GM12878 (cell line): ENCODE results near the gene CILP. TPM values are rescaled to one million over a fixed set of nuclear protein-coding genes. Genes with fewer than 3 reads are reported as not detected.

ENCODE experiments used
- CBFB ChIP-seq: IDR thresholded peaks from 2 replicates; pipeline ENCODE4 v1.6.1; 2016; ENCODE audit warnings: antibody characterized with exemption, low read depth
- CREM ChIP-seq: IDR thresholded peaks from 2 replicates; pipeline ENCODE4 v1.6.1; 2014; ENCODE audit warnings: antibody characterized with exemption, low read depth
- MTA2 ChIP-seq: fragments of 450-650 bp; IDR thresholded peaks from 2 replicates; pipeline ENCODE4 v1.6.1; 2016; ENCODE audit warnings: low read depth, mild to moderate bottlenecking, moderate library complexity
- SIN3A ChIP-seq: IDR thresholded peaks from 2 replicates; pipeline ENCODE4 v1.6.1; 2012; ENCODE audit warnings: low read depth, low read length, improper control_type of control experiment
- SMC3 ChIP-seq: IDR thresholded peaks from 2 replicates; pipeline ENCODE4 v1.6.1; 2011; ENCODE audit warnings: low read length, improper control_type of control experiment, borderline replicate concordance
- SPI1 ChIP-seq: IDR thresholded peaks from 2 replicates; pipeline ENCODE4 v1.6.1; 2011; ENCODE audit warnings: low read depth, mild to moderate bottlenecking, low read length, moderate library complexity, borderline replicate concordance; ENCODE audit not compliant: insufficient read depth
- TARDBP ChIP-seq: IDR thresholded peaks from 2 replicates; pipeline ENCODE4 v1.6.1; 2016; ENCODE audit warnings: borderline replicate concordance
- TCF12 ChIP-seq: IDR thresholded peaks from 2 replicates; pipeline ENCODE4 v1.6.1; 2011; ENCODE audit warnings: low read depth, mild to moderate bottlenecking, low read length
- TCF3 ChIP-seq: IDR thresholded peaks from 2 replicates; pipeline ENCODE4 v1.6.1; 2012; ENCODE audit warnings: low read depth, mild to moderate bottlenecking, low read length, borderline replicate concordance; ENCODE audit not compliant: insufficient read depth
- polyA plus RNA-seq, 11 experiments: library from polyadenylated mRNA; depleted of rRNA in 4 of 11; unstranded in 6 of 11; stranded (reverse) in 5 of 11; fragments of >200 nt; fragmentation: Nextera tagmentation in 4 of 11; fragmentation: Illumina TruSeq in 1 of 11; extraction: Ambion mirVana in 4 of 11; extraction: Trizol in 1 of 11; gene quantifications; 1 replicate in 1 of 11; 2 replicates in 10 of 11; pipeline versions ENCODE4 v1.2.1 to v1.2.3, GENCODE V29; 2011 to 2016; ENCODE audit warnings: inconsistent platforms in 2 of 11, missing spikeins in 2 of 11, low read depth in 1 of 11
- total RNA-seq, 4 experiments: library from RNA; depleted of rRNA in 3 of 4; stranded (reverse); fragments of >200 nt in 3 of 4; fragmentation: Illumina TruSeq in 1 of 4; extraction: Trizol in 1 of 4; gene quantifications; 2 replicates each; pipeline versions ENCODE4 v1.2.1 to v1.2.3, GENCODE V29; 2013 to 2021
- TF ChIP-seq, protein P1 (sequence below): IDR thresholded peaks from 2 replicates; pipeline ENCODE4 v1.6.1; 2012; ENCODE audit warnings: improper control_type of control experiment, low read depth, low read length; ENCODE audit not compliant: insufficient replicate concordance
- TF ChIP-seq, protein P2 (sequence below): IDR thresholded peaks from 2 replicates; pipeline ENCODE4 v1.6.1; 2011; ENCODE audit warnings: borderline replicate concordance, low read depth, mild to moderate bottlenecking, moderate library complexity, mixed read lengths, low read length; ENCODE audit not compliant: insufficient read depth; ENCODE audit errors: extremely low read length
- TF ChIP-seq, protein P3 (sequence below): IDR thresholded peaks from 2 replicates; pipeline ENCODE4 v1.6.1; 2012; ENCODE audit warnings: low read depth, low read length, improper control_type of control experiment

CILP gene
- total and polyA plus RNA-seq, 10 of the 15 experiments (the other 5 are each of a cell fraction or from before 2014, with no cell fraction given) = 0.03 to 0.06 (median 0.04) TPM; not detected in 4

DNA sequence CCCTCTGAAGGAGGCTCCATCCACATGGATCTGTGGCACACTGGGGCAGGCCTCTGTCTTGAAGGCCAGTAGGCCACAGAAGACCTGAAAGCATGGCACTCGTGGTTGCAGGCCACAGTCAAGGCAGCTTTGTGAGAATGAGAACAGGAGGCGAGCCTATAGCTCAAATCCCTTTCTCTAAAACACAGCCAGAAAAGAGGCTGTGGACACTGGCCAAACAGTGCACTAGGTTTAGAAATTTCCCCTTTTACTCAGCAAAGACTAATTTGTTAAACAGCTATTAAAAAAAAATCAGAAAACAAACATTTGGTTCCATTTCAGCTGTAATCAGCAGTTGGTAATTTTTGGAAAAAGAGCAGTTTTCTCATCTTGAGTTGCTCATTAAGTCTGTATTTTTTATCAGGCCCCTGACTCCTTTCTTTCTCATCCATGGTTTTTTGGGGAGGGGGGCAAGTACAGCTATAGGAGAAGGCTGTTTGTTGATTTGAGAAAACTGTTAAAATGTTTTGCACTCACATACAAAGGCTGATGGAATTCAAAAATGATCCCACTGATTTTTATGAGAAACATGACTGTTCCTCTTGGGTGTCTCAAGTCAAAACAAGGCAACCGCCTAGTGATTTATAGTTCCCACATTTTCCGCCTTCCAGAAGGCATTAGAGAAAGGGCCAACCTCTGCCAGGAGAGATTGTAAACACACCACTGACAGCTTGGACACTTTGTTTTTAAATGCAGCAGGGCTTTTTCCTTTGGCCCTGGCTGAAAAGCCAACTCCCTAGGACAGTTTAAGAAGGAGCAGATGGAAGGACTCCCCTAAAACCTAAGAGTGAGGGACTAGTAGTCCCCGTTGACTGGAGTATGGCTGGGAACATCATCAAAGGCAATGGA is 47.3 kb upstream of the CILP start (continued):
- TF ChIP-seq, protein P1, sequence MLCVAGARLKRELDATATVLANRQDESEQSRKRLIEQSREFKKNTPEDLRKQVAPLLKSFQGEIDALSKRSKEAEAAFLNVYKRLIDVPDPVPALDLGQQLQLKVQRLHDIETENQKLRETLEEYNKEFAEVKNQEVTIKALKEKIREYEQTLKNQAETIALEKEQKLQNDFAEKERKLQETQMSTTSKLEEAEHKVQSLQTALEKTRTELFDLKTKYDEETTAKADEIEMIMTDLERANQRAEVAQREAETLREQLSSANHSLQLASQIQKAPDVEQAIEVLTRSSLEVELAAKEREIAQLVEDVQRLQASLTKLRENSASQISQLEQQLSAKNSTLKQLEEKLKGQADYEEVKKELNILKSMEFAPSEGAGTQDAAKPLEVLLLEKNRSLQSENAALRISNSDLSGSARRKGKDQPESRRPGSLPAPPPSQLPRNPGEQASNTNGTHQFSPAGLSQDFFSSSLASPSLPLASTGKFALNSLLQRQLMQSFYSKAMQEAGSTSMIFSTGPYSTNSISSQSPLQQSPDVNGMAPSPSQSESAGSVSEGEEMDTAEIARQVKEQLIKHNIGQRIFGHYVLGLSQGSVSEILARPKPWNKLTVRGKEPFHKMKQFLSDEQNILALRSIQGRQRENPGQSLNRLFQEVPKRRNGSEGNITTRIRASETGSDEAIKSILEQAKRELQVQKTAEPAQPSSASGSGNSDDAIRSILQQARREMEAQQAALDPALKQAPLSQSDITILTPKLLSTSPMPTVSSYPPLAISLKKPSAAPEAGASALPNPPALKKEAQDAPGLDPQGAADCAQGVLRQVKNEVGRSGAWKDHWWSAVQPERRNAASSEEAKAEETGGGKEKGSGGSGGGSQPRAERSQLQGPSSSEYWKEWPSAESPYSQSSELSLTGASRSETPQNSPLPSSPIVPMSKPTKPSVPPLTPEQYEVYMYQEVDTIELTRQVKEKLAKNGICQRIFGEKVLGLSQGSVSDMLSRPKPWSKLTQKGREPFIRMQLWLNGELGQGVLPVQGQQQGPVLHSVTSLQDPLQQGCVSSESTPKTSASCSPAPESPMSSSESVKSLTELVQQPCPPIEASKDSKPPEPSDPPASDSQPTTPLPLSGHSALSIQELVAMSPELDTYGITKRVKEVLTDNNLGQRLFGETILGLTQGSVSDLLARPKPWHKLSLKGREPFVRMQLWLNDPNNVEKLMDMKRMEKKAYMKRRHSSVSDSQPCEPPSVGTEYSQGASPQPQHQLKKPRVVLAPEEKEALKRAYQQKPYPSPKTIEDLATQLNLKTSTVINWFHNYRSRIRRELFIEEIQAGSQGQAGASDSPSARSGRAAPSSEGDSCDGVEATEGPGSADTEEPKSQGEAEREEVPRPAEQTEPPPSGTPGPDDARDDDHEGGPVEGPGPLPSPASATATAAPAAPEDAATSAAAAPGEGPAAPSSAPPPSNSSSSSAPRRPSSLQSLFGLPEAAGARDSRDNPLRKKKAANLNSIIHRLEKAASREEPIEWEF = no peak
- TF ChIP-seq, protein P2, sequence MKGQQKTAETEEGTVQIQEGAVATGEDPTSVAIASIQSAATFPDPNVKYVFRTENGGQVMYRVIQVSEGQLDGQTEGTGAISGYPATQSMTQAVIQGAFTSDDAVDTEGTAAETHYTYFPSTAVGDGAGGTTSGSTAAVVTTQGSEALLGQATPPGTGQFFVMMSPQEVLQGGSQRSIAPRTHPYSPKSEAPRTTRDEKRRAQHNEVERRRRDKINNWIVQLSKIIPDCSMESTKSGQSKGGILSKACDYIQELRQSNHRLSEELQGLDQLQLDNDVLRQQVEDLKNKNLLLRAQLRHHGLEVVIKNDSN = no peak
- TF ChIP-seq CREM (no peak), TCF3 (no peak), SMC3 (no peak), TARDBP (no peak), SIN3A (no peak), TCF12 (no peak), CBFB (no peak), MTA2 (no peak), SPI1 (no peak)
- TF ChIP-seq, protein P3, sequence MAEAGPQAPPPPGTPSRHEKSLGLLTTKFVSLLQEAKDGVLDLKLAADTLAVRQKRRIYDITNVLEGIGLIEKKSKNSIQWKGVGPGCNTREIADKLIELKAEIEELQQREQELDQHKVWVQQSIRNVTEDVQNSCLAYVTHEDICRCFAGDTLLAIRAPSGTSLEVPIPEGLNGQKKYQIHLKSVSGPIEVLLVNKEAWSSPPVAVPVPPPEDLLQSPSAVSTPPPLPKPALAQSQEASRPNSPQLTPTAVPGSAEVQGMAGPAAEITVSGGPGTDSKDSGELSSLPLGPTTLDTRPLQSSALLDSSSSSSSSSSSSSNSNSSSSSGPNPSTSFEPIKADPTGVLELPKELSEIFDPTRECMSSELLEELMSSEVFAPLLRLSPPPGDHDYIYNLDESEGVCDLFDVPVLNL = no peak
